Activated CD8-positive, alpha-beta memory T cell treated with anti-CD3 and anti-CD28 coated beads for 1 hour (primary cell): ENCODE results near the gene JMJD1C.
"Not testable (repeated sequence)": the region's sequence is repeated elsewhere in the genome, so short reads cannot be mapped to it uniquely, and the experiment has no call there.

Experiments used
- DNase-seq, 2 donors: peaks; one replicate each; pipeline ENCODE4 v3.0.0-alpha.2; 2020; ENCODE audit warnings: low read depth in 1 of 2; ENCODE audit errors: extremely low read depth in 1 of 2

JMJD1C gene, protein sequence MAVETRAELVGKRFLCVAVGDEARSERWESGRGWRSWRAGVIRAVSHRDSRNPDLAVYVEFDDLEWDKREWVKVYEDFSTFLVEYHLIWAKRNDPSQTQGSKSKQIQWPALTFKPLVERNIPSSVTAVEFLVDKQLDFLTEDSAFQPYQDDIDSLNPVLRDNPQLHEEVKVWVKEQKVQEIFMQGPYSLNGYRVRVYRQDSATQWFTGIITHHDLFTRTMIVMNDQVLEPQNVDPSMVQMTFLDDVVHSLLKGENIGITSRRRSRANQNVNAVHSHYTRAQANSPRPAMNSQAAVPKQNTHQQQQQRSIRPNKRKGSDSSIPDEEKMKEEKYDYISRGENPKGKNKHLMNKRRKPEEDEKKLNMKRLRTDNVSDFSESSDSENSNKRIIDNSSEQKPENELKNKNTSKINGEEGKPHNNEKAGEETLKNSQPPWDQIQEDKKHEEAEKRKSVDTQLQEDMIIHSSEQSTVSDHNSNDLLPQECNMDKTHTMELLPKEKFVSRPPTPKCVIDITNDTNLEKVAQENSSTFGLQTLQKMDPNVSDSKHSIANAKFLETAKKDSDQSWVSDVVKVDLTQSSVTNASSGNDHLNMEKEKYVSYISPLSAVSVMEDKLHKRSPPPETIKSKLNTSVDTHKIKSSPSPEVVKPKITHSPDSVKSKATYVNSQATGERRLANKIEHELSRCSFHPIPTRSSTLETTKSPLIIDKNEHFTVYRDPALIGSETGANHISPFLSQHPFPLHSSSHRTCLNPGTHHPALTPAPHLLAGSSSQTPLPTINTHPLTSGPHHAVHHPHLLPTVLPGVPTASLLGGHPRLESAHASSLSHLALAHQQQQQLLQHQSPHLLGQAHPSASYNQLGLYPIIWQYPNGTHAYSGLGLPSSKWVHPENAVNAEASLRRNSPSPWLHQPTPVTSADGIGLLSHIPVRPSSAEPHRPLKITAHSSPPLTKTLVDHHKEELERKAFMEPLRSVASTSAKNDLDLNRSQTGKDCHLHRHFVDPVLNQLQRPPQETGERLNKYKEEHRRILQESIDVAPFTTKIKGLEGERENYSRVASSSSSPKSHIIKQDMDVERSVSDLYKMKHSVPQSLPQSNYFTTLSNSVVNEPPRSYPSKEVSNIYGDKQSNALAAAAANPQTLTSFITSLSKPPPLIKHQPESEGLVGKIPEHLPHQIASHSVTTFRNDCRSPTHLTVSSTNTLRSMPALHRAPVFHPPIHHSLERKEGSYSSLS (N-terminal part only)

GRCh38 chr10:63465293-63466143 is at the start of gene JMJD1C:
Gene JMJD1C, minus strand, starts transcription at chr10:63465977. Its CDS starts 315 bp downstream, at chr10:63465662.
- peak; percentile 8 to 48 for DNase-seq

- DNase-seq = no peak
Measured at GRCh38 chr10:63515002-63515763, 49.4 kb upstream of the JMJD1C start.

DNA sequence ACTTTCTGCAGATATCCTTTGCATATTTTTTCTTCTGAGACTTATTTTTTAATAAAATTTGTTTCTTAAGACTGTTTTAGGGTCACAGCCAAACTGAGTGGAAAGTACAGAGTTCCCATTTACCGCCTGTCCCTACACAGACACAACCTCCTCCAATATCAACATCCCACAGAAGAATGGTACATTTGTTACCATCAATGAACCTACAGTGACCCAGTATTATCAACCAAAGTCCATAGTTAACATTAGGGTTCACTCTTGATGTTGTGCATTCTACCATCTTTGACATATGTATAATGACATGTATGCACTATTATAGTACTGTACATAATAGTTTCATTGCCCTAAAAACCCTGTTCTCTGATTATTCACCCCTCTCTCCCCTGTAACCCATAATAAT is 40.8 kb upstream of the JMJD1C start:
- no peak for DNase-seq

- DNase-seq = no peak
Measured at GRCh38 chr10:63505562-63505961, 39.8 kb upstream of the JMJD1C start.

- DNase-seq = no peak
Measured at GRCh38 chr10:63504145-63504881, 38.5 kb upstream of the JMJD1C start.

- DNase-seq = no peak
Measured at GRCh38 chr10:63503395-63503794, 37.6 kb upstream of the JMJD1C start.

DNA sequence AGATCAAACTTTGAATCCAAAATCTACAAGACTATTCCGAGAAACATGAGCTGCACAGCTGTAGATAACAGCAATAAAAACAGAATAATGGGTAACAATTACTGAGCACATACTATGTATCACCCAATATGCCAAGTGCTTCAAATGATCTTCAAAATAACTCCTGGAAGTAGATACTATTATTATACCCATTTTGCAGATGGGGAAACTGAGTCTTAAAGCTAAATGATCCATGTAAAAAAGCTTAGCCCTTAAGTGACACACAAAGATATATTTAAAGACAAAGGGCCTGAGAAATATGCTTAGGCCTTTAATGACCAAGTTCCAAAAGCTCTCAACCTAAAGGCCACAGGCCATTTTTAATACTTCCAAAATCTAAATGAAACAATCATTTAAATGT is 37.1 kb upstream of the JMJD1C start:
- no peak for DNase-seq

GRCh38 chr10:63501954-63502353 is 36.2 kb upstream of the JMJD1C start:
- DNase-seq = no peak

- not testable (repeated sequence) for DNase-seq
Measured at GRCh38 chr10:63500551-63500950, 34.8 kb upstream of the JMJD1C start.

- no peak for DNase-seq
Measured at GRCh38 chr10:63498665-63499064, 32.9 kb upstream of the JMJD1C start.

DNA sequence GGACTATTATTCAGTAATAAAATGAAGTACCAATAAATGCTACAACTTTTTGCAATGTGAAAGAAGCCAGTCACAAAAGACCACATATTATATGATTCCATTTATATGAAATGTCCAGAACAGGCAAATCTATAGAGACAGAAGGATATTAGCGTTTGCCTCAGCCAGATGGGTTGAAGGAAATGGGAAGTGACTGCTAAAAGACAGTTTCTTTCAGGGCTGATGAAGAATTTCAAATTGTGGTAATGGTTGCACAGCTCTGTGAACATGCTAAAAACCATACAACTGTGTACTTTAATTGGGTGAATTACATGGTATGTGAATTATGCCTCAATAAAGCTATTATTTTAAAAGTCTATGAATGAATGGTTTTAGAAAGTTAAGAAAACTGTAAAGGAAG is 31.5 kb upstream of the JMJD1C start:
- no peak for DNase-seq

- DNase-seq = no peak
Measured at GRCh38 chr10:63496561-63496960, 30.8 kb upstream of the JMJD1C start.

DNA sequence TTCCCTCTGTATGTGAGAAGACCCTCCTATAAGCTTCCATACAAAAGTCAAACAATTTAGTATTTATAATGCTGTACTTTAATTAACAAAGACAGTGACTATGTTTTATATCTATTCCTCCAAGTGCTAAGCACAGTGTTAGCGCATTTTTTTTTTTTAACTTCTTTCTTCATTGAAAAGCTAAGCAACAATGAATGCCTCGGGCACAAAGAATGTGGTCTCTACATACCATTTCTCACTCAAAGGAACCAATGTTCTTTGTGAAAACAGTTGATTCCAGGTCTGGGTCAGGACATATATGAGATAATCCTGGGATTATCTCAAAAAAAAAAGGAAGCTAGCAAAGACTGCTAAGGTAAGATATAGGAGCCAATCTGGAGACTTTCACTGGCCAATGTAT is 29.2 kb upstream of the JMJD1C start:
- DNase-seq = no peak

DNA sequence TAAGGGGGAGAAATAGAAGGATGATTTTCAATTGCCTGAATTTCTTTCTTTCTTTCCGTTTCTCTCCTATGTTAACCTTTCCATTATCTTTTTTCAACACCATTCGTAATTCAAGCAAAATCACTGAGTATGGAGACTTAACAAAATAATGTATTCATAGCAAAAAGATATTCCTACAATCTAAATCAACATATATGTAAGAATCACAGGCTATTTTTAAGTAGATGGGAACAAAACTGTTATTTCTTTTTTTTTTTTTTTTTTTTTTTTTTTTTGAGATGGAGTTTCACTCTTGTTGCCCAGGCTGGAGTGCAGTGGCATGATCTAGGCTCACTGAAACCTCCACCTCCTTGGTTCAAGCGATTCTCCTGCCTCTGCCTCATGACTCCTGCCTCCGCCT is 27.2 kb upstream of the JMJD1C start:
- DNase-seq = no peak

DNA sequence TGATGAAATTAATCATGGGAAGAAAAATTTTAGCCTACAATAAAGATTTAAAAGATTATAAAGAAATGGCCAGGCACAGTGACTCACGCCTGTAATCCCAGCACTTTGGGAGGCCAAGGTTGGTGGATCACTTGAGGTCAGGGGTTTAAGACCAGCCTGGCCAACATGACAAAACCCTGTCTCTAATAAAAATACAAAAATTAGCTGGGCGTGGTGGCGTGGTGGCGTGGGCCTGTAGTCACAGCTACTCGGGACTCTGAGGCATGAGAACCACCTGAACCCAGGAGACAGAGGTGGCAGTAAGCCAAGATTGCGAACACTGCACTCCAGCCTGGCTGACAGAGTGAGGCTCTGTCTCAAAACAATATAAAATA is 26.5 kb upstream of the JMJD1C start:
- DNase-seq = not testable (repeated sequence)

DNA sequence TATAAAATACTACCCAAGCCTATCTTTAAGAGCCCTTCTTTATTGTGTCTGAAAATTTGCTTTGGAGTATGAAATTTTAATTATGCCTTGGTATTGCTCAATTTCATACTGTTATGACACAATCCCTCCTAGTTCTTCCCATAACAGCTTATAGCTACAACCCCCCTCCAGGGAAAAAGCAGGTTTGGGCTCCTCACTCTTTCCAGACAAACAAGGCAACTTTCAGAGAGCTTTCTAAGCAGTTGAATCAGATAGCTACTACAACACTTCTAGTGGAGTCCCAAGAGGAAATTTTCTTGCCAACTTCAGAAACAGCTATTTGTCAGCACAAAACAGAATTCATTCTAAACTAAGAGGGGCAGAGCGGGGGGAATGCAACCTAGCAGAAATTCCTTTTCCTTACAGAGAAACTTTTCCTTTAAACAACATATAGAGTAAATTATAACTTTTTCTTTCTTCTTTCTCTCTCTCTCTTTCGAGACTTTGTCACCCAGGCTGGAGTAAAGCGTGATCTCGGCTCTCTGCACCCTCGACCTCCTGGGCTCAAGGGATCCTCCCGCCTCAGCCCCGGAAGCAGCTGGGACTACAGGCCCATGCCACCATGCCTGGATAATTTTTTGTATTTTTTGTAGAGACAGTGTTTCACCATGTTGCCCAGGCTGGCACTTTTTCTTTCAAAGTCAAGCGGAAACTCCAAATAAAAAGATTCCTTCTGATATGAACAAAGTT is 26.0 kb upstream of the JMJD1C start:
- no peak for DNase-seq

DNA sequence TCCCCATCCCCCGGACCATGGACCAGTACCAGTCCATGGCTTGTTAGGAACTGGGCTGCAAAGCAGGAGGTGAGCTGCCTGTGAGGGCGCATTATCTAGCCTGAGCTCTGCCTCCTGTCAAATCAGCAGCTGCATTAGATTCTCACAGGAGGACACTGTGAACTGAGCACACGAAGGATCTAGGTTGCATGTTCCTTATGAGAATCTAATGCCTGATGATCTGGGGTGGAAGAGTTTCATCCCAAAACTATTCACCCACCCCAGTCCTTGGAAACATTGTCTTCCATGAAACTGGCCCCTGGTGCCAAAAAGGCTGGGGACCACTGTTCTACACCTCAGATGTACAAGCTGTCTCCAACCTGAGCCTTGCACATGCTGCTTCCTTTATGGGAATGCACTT is 24.1 kb upstream of the JMJD1C start:
- no peak for DNase-seq

DNA sequence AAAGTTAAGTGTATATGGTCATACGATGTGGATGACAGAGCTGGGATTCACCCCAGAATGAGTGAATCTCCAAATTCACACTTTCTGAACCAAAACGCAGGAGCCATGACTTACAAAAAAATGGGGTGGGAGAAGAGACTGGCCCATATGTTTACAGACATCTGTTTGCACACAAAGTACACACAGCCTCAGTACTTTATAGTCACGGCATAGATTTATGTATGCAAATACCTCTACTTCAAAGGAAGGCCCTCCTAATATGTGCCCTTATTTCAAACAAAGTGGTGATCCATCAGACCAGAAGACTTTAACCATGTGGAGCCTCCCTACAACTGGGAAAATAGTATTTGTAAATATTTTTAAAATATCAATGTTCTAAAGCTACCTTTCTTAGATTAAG is 22.2 kb upstream of the JMJD1C start:
- no peak for DNase-seq
